Dermis blood vessel endothelial cell (primary cell): ENCODE data around the gene PARK7. TPM values are rescaled to one million over a fixed set of nuclear protein-coding genes. Genes with fewer than 3 reads are reported as not detected.
A peak's percentile ranks its signal among the peaks of the same experiment; 100 is the strongest.
"Not testable (repeated sequence)": the region's sequence is repeated elsewhere in the genome, so short reads cannot be mapped to it uniquely, and the experiment has no call there.

Experiments used
- DNase-seq: peaks from one replicate; pipeline ENCODE4 v3.0.0; 2010
- total RNA-seq: library from RNA; depleted of rRNA; stranded (reverse); fragments of >200 nt; gene quantifications from 2 replicates; pipeline ENCODE4 v1.2.3, GENCODE V29; 2014

Gene PARK7
- 226 and 230 TPM in 2 replicates for total RNA-seq

- DNase-seq, result peak; percentile 100
Measured at GRCh38 chr1:7961216-7962013, at the start of gene PARK7. Gene PARK7, plus strand, starts transcription at chr1:7961711. Its CDS starts 1,075 bp downstream, at chr1:7962786.

- no peak for DNase-seq
Measured at GRCh38 chr1:7912145-7912544, 49.4 kb upstream of the PARK7 start.

GRCh38 chr1:7912743-7913557, 48.6 kb upstream of the PARK7 start:
- DNase-seq, result no peak

- peak; percentile 21 for DNase-seq
Measured at GRCh38 chr1:7915826-7916500, 45.5 kb upstream of the PARK7 start.

GRCh38 chr1:7916501-7916830, 45.0 kb upstream of the PARK7 start:
- no peak for DNase-seq

- not testable (repeated sequence) for DNase-seq
Measured at GRCh38 chr1:7917971-7918370, 43.5 kb upstream of the PARK7 start.

GRCh38 chr1:7919880-7920279, 41.6 kb upstream of the PARK7 start:
- DNase-seq, result no peak

- no peak for DNase-seq
Measured at GRCh38 chr1:7921796-7922195, 39.7 kb upstream of the PARK7 start.

- DNase-seq, result no peak
Measured at GRCh38 chr1:7922301-7922700, 39.2 kb upstream of the PARK7 start.

GRCh38 chr1:7927061-7927460, 34.5 kb upstream of the PARK7 start:
- DNase-seq, result not testable (repeated sequence)

GRCh38 chr1:7928247-7928646, 33.3 kb upstream of the PARK7 start:
- DNase-seq, result no peak

- DNase-seq, result peak; percentile 59
Measured at GRCh38 chr1:7929637-7930036, 31.9 kb upstream of the PARK7 start.

- no peak for DNase-seq
Measured at GRCh38 chr1:7930645-7931445, 30.7 kb upstream of the PARK7 start.

- DNase-seq, result no peak
Measured at GRCh38 chr1:7931446-7931812, 30.1 kb upstream of the PARK7 start.

GRCh38 chr1:7932524-7933138, 28.9 kb upstream of the PARK7 start:
- no peak for DNase-seq

- DNase-seq, result no peak
Measured at GRCh38 chr1:7938070-7938469, 23.4 kb upstream of the PARK7 start.

- DNase-seq, result no peak
Measured at GRCh38 chr1:7940034-7940433, 21.5 kb upstream of the PARK7 start.

- peak; percentile 53 for DNase-seq
Measured at GRCh38 chr1:7940745-7941436, 20.6 kb upstream of the PARK7 start, which contains the start of gene TNFRSF9. Gene TNFRSF9, minus strand, starts transcription at chr1:7940839. Its CDS starts 845 bp downstream, at chr1:7939994.

- no peak for DNase-seq
Measured at GRCh38 chr1:7941437-7941793, 20.1 kb upstream of the PARK7 start.

- peak; percentile 60 for DNase-seq
Measured at GRCh38 chr1:7942214-7942921, 19.1 kb upstream of the PARK7 start.

- DNase-seq, result no peak
Measured at GRCh38 chr1:7943251-7943650, 18.3 kb upstream of the PARK7 start.
